Liver (tissue), 9 donors: ENCODE data around the gene KCNS1. TPM values are rescaled to one million over a fixed set of nuclear protein-coding genes. Genes with fewer than 3 reads are reported as not detected.

ENCODE experiments used
- DNase-seq: peaks from one replicate; pipeline ENCODE4 v3.0.0-alpha.2; 2017; ENCODE audit warnings: low spot score
- H3K27ac ChIP-seq, 2 donors: one replicate each; pipeline ENCODE4 v1.7.0; 2013; ENCODE audit warnings: inconsistent platforms in 2 of 2, low read length in 2 of 2, control low read depth in 1 of 2, low read depth in 1 of 2, mild to moderate bottlenecking in 1 of 2
- H3K27me3 ChIP-seq, 4 donors: one replicate each; pipeline versions ENCODE4 v1.6.1 to v1.7.0; 2013; ENCODE audit warnings: low read length in 3 of 4, inconsistent platforms in 1 of 4, mild to moderate bottlenecking in 1 of 4, moderate library complexity in 1 of 4; ENCODE audit not compliant: control insufficient read depth in 4 of 4, insufficient read depth in 4 of 4
- H3K36me3 ChIP-seq, 4 donors: one replicate each; pipeline versions ENCODE4 v1.6.1 to v1.7.0; 2013; ENCODE audit warnings: low read length in 3 of 4, mild to moderate bottlenecking in 3 of 4, low read depth in 1 of 4, moderate library complexity in 1 of 4; ENCODE audit not compliant: control insufficient read depth in 4 of 4, insufficient read depth in 3 of 4
- H3K4me1 ChIP-seq, 4 donors: one replicate each; pipeline versions ENCODE4 v1.6.1 to v1.7.0; 2013; ENCODE audit warnings: low read length in 3 of 4, mild to moderate bottlenecking in 3 of 4, moderate library complexity in 1 of 4; ENCODE audit not compliant: control insufficient read depth in 4 of 4, insufficient read depth in 4 of 4
- H3K4me3 ChIP-seq, 3 donors: one replicate each; pipeline versions ENCODE4 v1.6.1 to v1.7.0; 2013; ENCODE audit warnings: low read length in 3 of 3, control low read depth in 1 of 3, low read depth in 1 of 3, mild to moderate bottlenecking in 1 of 3
- H3K9ac ChIP-seq, 2 donors: one replicate each; pipeline ENCODE4 v1.7.0; 2013; ENCODE audit warnings: low read length in 2 of 2, mild to moderate bottlenecking in 2 of 2, moderate library complexity in 2 of 2, control low read depth in 1 of 2, low read depth in 1 of 2
- H3K9me3 ChIP-seq, 4 donors: one replicate each; pipeline versions ENCODE4 v1.6.1 to v1.7.0; 2013; ENCODE audit warnings: low read length in 3 of 4; ENCODE audit not compliant: control insufficient read depth in 4 of 4
- ATF3 ChIP-seq: IDR thresholded peaks from 2 replicates; pipeline ENCODE4 v1.6.1; 2016; ENCODE audit warnings: antibody characterized with exemption
- EGR1 ChIP-seq, 2 donors: IDR thresholded peaks; 2 replicates each; pipeline ENCODE4 v1.6.1; 2016 to 2018; ENCODE audit warnings: antibody characterized with exemption in 2 of 2, low read depth in 2 of 2
- FOXA1 ChIP-seq: IDR thresholded peaks from 2 replicates; pipeline ENCODE4 v1.6.1; 2016; ENCODE audit warnings: antibody characterized with exemption
- HNF4A ChIP-seq, 2 donors: conservative IDR thresholded peaks; 2 replicates each; pipeline ENCODE4 v1.6.1; 2016; ENCODE audit warnings: antibody characterized with exemption in 2 of 2, mild to moderate bottlenecking in 2 of 2
- HNF4G ChIP-seq: IDR thresholded peaks from 2 replicates; pipeline ENCODE4 v1.6.1; 2016; ENCODE audit warnings: antibody characterized with exemption
- RAD21 ChIP-seq, 2 donors: IDR thresholded peaks; 2 replicates each; pipeline ENCODE4 v1.6.1; 2016; ENCODE audit warnings: antibody characterized with exemption in 2 of 2, mild to moderate bottlenecking in 2 of 2
- SP1 ChIP-seq: IDR thresholded peaks from 2 replicates; pipeline ENCODE4 v1.6.1; 2018; ENCODE audit warnings: antibody characterized with exemption, mild to moderate bottlenecking
- TAF1 ChIP-seq: conservative IDR thresholded peaks from 2 replicates; pipeline ENCODE4 v1.6.1; 2016; ENCODE audit warnings: antibody characterized with exemption, mild to moderate bottlenecking
- ZBTB33 ChIP-seq: IDR thresholded peaks from 2 replicates; pipeline ENCODE4 v1.6.1; 2016; ENCODE audit warnings: antibody characterized with exemption
- WGBS: extraction: QIAGEN DNeasy Blood & Tissue Kit; methylation state at CpG from one replicate; pipeline ENCODE4 v1.1.7; 2013; 5-methylcytosine and 5-hydroxymethylcytosine counted together
- polyA plus RNA-seq, 2 donors: library from polyadenylated mRNA; stranded (reverse) in 1 of 2; unstranded in 1 of 2; fragments of 200-250 nt in 1 of 2; fragments of >200 nt in 1 of 2; fragmentation: Nextera tagmentation in 1 of 2; extraction: Ambion mirVana in 1 of 2; gene quantifications; one replicate each; pipeline versions ENCODE4 v1.2.1 to v1.2.3, GENCODE V29; 2013 to 2015
- total RNA-seq, 2 donors: library from RNA; depleted of rRNA; stranded (reverse); fragments of >200 nt; gene quantifications; one replicate each; pipeline ENCODE4 v1.2.3, GENCODE V29; 2014
- TF ChIP-seq, protein P1 (sequence below): fragments of 150-350 bp; IDR thresholded peaks from 2 replicates; pipeline ENCODE4 v1.5.1; 2017; ENCODE audit warnings: improper control_type of control experiment, low read depth, low read length; ENCODE audit not compliant: missing input control
- TF ChIP-seq, protein P2 (sequence below): IDR thresholded peaks from 2 replicates; pipeline ENCODE4 v1.6.1; 2016; ENCODE audit warnings: antibody characterized with exemption, mild to moderate bottlenecking
- donor health status: healthy.
- donor health status: healthy.
- donor health status: healthy.
- donor health status: healthy.
- donor health status: healthy.

KCNS1 gene
- total and polyA plus RNA-seq, 4 donors, result 0.02 to 0.09 TPM; not detected in 2

DNA sequence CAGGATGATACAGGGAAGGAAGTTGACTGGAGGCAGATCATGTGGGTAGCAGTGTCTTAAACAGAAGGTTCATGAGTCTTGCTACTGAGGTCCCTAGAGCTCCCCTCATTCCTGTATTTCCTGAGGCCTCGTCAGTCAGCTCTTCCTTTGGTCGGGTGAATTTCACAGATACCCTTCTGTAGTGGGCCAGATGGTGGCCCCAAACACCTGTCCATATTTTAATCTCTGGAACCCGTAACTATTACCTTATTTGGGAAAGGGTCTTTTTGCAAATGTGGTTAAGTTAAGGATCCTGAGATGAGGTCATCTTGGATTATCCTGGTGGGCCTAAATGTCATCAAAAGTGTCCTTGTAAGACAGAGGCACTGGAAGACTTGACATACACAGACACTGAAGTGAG is 9.6 kb downstream of the KCNS1 start:
- Histone ChIP-seq H3K9ac (no peak overlapping the region), H3K36me3 (no peaks in the 10 kb centered on the region), H3K9me3 (no peaks in the 10 kb centered on the region), H3K27me3 (peaks cover 0 to 4% (median 1%) of the 10 kb centered on the region in 4 donors), H3K4me3 (no peak overlapping the region), H3K27ac (no peak overlapping the region), H3K4me1 (no peaks in the 10 kb centered on the region)
- TF ChIP-seq ZBTB33 (no peak), RAD21 (IDR thresholded peaks at IDR 0.05) (no peak), SP1 (no peak), FOXA1 (no peak), HNF4G (no peak), TAF1 (no peak), HNF4A (conservative IDR thresholded peaks at IDR 0.05) (no peak), ATF3 (no peak), EGR1 (IDR thresholded peaks at IDR 0.05; ENCODE audit: low read depth in 2 of 2) (no peak)
- TF ChIP-seq, protein P1, sequence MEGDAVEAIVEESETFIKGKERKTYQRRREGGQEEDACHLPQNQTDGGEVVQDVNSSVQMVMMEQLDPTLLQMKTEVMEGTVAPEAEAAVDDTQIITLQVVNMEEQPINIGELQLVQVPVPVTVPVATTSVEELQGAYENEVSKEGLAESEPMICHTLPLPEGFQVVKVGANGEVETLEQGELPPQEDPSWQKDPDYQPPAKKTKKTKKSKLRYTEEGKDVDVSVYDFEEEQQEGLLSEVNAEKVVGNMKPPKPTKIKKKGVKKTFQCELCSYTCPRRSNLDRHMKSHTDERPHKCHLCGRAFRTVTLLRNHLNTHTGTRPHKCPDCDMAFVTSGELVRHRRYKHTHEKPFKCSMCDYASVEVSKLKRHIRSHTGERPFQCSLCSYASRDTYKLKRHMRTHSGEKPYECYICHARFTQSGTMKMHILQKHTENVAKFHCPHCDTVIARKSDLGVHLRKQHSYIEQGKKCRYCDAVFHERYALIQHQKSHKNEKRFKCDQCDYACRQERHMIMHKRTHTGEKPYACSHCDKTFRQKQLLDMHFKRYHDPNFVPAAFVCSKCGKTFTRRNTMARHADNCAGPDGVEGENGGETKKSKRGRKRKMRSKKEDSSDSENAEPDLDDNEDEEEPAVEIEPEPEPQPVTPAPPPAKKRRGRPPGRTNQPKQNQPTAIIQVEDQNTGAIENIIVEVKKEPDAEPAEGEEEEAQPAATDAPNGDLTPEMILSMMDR, result no peak
- TF ChIP-seq, protein P2, sequence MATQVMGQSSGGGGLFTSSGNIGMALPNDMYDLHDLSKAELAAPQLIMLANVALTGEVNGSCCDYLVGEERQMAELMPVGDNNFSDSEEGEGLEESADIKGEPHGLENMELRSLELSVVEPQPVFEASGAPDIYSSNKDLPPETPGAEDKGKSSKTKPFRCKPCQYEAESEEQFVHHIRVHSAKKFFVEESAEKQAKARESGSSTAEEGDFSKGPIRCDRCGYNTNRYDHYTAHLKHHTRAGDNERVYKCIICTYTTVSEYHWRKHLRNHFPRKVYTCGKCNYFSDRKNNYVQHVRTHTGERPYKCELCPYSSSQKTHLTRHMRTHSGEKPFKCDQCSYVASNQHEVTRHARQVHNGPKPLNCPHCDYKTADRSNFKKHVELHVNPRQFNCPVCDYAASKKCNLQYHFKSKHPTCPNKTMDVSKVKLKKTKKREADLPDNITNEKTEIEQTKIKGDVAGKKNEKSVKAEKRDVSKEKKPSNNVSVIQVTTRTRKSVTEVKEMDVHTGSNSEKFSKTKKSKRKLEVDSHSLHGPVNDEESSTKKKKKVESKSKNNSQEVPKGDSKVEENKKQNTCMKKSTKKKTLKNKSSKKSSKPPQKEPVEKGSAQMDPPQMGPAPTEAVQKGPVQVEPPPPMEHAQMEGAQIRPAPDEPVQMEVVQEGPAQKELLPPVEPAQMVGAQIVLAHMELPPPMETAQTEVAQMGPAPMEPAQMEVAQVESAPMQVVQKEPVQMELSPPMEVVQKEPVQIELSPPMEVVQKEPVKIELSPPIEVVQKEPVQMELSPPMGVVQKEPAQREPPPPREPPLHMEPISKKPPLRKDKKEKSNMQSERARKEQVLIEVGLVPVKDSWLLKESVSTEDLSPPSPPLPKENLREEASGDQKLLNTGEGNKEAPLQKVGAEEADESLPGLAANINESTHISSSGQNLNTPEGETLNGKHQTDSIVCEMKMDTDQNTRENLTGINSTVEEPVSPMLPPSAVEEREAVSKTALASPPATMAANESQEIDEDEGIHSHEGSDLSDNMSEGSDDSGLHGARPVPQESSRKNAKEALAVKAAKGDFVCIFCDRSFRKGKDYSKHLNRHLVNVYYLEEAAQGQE, result no peak
- 89% methylated on average over 3 of the region's 3 CpGs for WGBS
- DNase-seq, result no peak

- Histone ChIP-seq H3K4me1 (no peaks in the 10 kb centered on the region), H3K27ac (no peak overlapping the region), H3K9ac (no peak overlapping the region), H3K36me3 (no peaks in the 10 kb centered on the region), H3K4me3 (no peak overlapping the region), H3K9me3 (no peaks in the 10 kb centered on the region), H3K27me3 (no peaks in the 10 kb centered on the region)
- whole genome bisulfite sequencing, result 97% methylated on average over 3 of the region's 3 CpGs
- TF ChIP-seq RAD21 (IDR thresholded peaks at IDR 0.05), result no peak
- TF ChIP-seq, protein P2, result no peak
- no peak for TF ChIP-seq FOXA1
- TF ChIP-seq EGR1 (IDR thresholded peaks at IDR 0.05; ENCODE audit: low read depth in 2 of 2), result no peak
- no peak for DNase-seq
These were observed 10.4 kb downstream of the KCNS1 start for GRCh38 chr20:45090481-45090880.
